OCI-LY7 (cell line): ENCODE measurements around the gene PLD1.

ENCODE experiments used
- EZH2phosphoT487 ChIP-seq: fragments of 200-600 bp; sonication (generic); IDR thresholded peaks from 2 replicates; pipeline ENCODE4 v1.6.1; 2018; ENCODE audit warnings: low read depth, borderline replicate concordance, mild to moderate bottlenecking, mixed run types, antibody characterized with exemption, low read length, moderate library complexity, mixed read lengths
- TF ChIP-seq, protein P1 (sequence below): fragments of 200-600 bp; sonication (generic); conservative IDR thresholded peaks from 2 replicates; pipeline ENCODE4 v1.5.1; 2014; ENCODE audit warnings: mild to moderate bottlenecking, antibody characterized with exemption, low read length, moderate library complexity, mixed read lengths

DNA sequence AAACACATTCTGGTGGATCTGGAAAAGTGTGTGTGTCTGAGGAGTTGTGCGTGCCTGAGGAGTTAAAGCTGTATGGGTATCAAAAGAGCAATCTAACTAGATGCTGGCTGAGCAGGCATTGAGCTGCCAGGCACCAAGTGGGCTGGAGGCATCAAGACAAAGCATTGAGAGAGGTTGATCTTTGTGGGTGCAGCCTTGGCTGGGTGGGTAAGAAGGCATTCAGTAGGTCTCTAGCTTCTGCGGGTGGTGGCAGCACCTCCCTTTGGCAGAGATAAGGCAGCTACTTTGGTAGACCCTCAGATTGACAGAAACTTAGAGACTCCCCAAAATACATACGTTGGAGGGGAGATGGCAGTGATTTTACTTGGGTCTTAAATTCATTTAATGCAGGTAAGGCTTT lies 17.1 kb upstream of the PLD1 start:
- TF ChIP-seq, protein P1, sequence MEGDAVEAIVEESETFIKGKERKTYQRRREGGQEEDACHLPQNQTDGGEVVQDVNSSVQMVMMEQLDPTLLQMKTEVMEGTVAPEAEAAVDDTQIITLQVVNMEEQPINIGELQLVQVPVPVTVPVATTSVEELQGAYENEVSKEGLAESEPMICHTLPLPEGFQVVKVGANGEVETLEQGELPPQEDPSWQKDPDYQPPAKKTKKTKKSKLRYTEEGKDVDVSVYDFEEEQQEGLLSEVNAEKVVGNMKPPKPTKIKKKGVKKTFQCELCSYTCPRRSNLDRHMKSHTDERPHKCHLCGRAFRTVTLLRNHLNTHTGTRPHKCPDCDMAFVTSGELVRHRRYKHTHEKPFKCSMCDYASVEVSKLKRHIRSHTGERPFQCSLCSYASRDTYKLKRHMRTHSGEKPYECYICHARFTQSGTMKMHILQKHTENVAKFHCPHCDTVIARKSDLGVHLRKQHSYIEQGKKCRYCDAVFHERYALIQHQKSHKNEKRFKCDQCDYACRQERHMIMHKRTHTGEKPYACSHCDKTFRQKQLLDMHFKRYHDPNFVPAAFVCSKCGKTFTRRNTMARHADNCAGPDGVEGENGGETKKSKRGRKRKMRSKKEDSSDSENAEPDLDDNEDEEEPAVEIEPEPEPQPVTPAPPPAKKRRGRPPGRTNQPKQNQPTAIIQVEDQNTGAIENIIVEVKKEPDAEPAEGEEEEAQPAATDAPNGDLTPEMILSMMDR, result no peak
- TF ChIP-seq EZH2phosphoT487, result no peak
